SK-N-SH treated with all-trans-retinoic acid at 6 μM for 48 hours (cell line): ENCODE data around the gene PLAGL2.

ENCODE experiments used
- ATAC-seq: fragments of 200-7000 bp; cut with Tn5 transposase; 3 replicates; pipeline ENCODE4 v1.9.1; 2020; ENCODE audit warnings: mild to moderate bottlenecking, moderate library complexity
- ARNTL ChIP-seq: fragments of 450-650 bp; formaldehyde crosslinking; IDR thresholded peaks from 2 replicates; pipeline ENCODE4 v1.5.0; 2020; ENCODE audit warnings: low read depth, mild to moderate bottlenecking, moderate library complexity, borderline replicate concordance
- BACH2 ChIP-seq: fragments of 250-450 bp; sonication (Bioruptor Pico); IDR thresholded peaks from 2 replicates; pipeline ENCODE4 v1.9.0; 2021; ENCODE audit warnings: mild to moderate bottlenecking, borderline replicate concordance
- CSDC2 ChIP-seq: fragments of 250-450 bp; sonication (Bioruptor Pico); IDR thresholded peaks from 2 replicates; pipeline ENCODE4 v1.5.0; 2020; ENCODE audit warnings: mild to moderate bottlenecking, moderate library complexity
- ESRRG ChIP-seq: fragments of 250-450 bp; sonication (Bioruptor Pico); IDR thresholded peaks from 2 replicates; pipeline ENCODE4 v1.6.1; 2021; ENCODE audit warnings: mild to moderate bottlenecking
- GLIS3 ChIP-seq: fragments of 250-450 bp; sonication (Bioruptor Pico); IDR thresholded peaks from 2 replicates; pipeline ENCODE4 v1.5.0; 2020; ENCODE audit warnings: mild to moderate bottlenecking, moderate library complexity
- ISL1 ChIP-seq: fragments of 250-450 bp; sonication (Bioruptor Pico); IDR thresholded peaks from 2 replicates; pipeline ENCODE4 v2.1.2; 2022; ENCODE audit warnings: mild to moderate bottlenecking, moderate library complexity
- OSR1 ChIP-seq: fragments of 250-450 bp; sonication (Bioruptor Pico); IDR thresholded peaks from 2 replicates; pipeline ENCODE4 v1.8.0; 2022; ENCODE audit warnings: moderate library complexity, mild to moderate bottlenecking, inconsistent platforms
- POU6F1 ChIP-seq: fragments of 250-450 bp; sonication (Bioruptor Pico); IDR thresholded peaks from 2 replicates; pipeline ENCODE4 v1.8.0; 2021; ENCODE audit warnings: low read depth, mild to moderate bottlenecking, moderate library complexity, borderline replicate concordance
- PPARA ChIP-seq: fragments of 250-450 bp; sonication (Bioruptor Pico); IDR thresholded peaks from 2 replicates; pipeline ENCODE4 v1.5.0; 2020; ENCODE audit warnings: mild to moderate bottlenecking, borderline replicate concordance
- SNAI2 ChIP-seq: fragments of 250-450 bp; sonication (Bioruptor Pico); IDR thresholded peaks from 2 replicates; pipeline ENCODE4 v1.5.0; 2020; ENCODE audit warnings: mild to moderate bottlenecking, moderate library complexity
- TCF4 ChIP-seq: fragments of 250-450 bp; sonication (Bioruptor Pico); IDR thresholded peaks from 2 replicates; pipeline ENCODE4 v1.8.0; 2021; ENCODE audit warnings: mild to moderate bottlenecking, moderate library complexity, borderline replicate concordance
- TOX ChIP-seq: fragments of 250-450 bp; sonication (Bioruptor Pico); IDR thresholded peaks from 2 replicates; pipeline ENCODE4 v1.8.0; 2021; ENCODE audit warnings: mild to moderate bottlenecking, moderate library complexity, borderline replicate concordance
- TSHZ2 ChIP-seq: fragments of 250-450 bp; sonication (Bioruptor Pico); IDR thresholded peaks from 2 replicates; pipeline ENCODE4 v1.5.0; 2020; ENCODE audit warnings: mild to moderate bottlenecking, moderate library complexity
- ZC3H10 ChIP-seq: fragments of 250-450 bp; sonication (Bioruptor Pico); IDR thresholded peaks from 2 replicates; pipeline ENCODE4 v1.5.1; 2021; ENCODE audit warnings: mild to moderate bottlenecking, moderate library complexity
- ZFP3 ChIP-seq: fragments of 250-450 bp; sonication (Bioruptor Pico); IDR thresholded peaks from 2 replicates; pipeline ENCODE4 v1.5.0; 2020; ENCODE audit warnings: mild to moderate bottlenecking, moderate library complexity
- ZFP30 ChIP-seq: fragments of 450-650 bp; formaldehyde crosslinking; IDR thresholded peaks from 2 replicates; pipeline ENCODE4 v1.5.0; 2022; ENCODE audit warnings: mild to moderate bottlenecking, moderate library complexity
- ZNF565 ChIP-seq: fragments of 450-650 bp; formaldehyde crosslinking; conservative IDR thresholded peaks from 2 replicates; pipeline ENCODE4 v1.5.0; 2020; ENCODE audit warnings: low read depth, mild to moderate bottlenecking, moderate library complexity
- ZNF70 ChIP-seq: fragments of 450-650 bp; formaldehyde crosslinking; IDR thresholded peaks from 2 replicates; pipeline ENCODE4 v1.5.0; 2020; ENCODE audit warnings: mild to moderate bottlenecking, moderate library complexity
- ZNF8 ChIP-seq: fragments of 450-650 bp; formaldehyde crosslinking; IDR thresholded peaks from 2 replicates; pipeline ENCODE4 v1.5.0; 2020; ENCODE audit warnings: mild to moderate bottlenecking, moderate library complexity
- TF ChIP-seq, protein P1 (sequence below): fragments of 250-450 bp; sonication (Bioruptor Pico); IDR thresholded peaks from 2 replicates; pipeline ENCODE4 v1.5.1; 2021; ENCODE audit warnings: mild to moderate bottlenecking, moderate library complexity
- TF ChIP-seq, protein P2 (sequence below): fragments of 250-450 bp; sonication (Bioruptor Pico); IDR thresholded peaks from 2 replicates; pipeline ENCODE4 v1.8.0; 2020; ENCODE audit warnings: mild to moderate bottlenecking, moderate library complexity, borderline replicate concordance
- TF ChIP-seq, protein P3 (sequence below): fragments of 250-450 bp; sonication (Bioruptor Pico); IDR thresholded peaks from 2 replicates; pipeline ENCODE4 v1.5.1; 2020; ENCODE audit warnings: low read depth, mild to moderate bottlenecking, moderate library complexity

The PLAGL2 gene

DNA sequence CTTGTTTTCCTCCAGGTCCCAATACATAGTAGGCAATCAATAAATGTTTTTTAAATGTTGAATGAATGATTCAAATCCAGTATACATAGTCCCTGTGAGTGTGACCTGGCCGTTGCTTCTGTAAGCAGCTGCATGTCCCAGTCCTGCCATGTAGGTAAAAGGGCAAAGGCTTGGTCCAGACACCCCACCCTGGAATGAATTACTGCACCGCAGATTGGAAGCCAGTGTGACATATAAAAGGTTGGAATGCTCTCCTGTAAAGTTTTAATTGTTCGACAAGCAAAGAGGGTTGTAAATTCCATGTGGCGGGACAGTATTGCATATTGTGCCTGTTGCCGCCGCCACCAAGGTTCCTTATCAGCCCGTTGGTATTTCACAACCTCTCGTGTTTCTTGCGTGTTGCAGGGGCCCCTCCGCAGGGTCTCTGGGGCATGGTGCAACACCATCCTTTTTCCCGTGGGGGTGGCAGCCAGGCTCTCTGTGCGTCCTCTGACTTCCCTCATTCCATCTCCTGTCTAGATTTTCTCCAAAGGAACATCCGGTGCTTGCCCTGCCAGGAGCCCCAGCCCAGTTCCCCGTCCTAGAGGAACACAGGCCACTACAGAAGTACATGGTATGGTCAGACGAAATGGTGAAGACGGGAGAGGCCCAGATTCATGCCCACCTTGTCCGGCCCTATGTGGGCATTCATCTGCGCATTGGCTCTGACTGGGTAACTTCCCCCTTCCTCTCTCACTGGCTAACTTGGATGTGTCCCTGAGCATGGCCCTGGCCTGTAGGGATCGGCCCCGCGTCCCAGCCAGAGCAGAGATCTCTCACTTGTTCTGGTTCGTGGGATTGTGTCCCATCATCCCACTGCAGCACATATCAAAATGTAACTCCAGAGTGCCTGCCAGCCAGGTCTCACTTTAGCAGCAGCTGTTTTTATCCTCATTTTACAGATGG, 20.5 kb upstream of the PLAGL2 start:
- no peak for TF ChIP-seq ISL1 (CRISPR knock-in tag)
- TF ChIP-seq ARNTL (CRISPR knock-in tag), result no peak
- TF ChIP-seq, protein P1, sequence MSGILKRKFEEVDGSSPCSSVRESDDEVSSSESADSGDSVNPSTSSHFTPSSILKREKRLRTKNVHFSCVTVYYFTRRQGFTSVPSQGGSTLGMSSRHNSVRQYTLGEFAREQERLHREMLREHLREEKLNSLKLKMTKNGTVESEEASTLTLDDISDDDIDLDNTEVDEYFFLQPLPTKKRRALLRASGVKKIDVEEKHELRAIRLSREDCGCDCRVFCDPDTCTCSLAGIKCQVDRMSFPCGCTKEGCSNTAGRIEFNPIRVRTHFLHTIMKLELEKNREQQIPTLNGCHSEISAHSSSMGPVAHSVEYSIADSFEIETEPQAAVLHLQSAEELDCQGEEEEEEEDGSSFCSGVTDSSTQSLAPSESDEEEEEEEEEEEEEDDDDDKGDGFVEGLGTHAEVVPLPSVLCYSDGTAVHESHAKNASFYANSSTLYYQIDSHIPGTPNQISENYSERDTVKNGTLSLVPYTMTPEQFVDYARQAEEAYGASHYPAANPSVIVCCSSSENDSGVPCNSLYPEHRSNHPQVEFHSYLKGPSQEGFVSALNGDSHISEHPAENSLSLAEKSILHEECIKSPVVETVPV (CRISPR knock-in tag), result no peak
- TF ChIP-seq PPARA, result no peak
- no peak for TF ChIP-seq TCF4 (CRISPR knock-in tag)
- no peak for TF ChIP-seq TSHZ2 (CRISPR knock-in tag)
- no peak for TF ChIP-seq OSR1 (CRISPR knock-in tag)
- no peak for TF ChIP-seq ZNF8 (CRISPR knock-in tag)
- TF ChIP-seq CSDC2 (CRISPR knock-in tag), result no peak
- no peak for TF ChIP-seq ZNF565 (CRISPR knock-in tag)
- TF ChIP-seq, protein P2, sequence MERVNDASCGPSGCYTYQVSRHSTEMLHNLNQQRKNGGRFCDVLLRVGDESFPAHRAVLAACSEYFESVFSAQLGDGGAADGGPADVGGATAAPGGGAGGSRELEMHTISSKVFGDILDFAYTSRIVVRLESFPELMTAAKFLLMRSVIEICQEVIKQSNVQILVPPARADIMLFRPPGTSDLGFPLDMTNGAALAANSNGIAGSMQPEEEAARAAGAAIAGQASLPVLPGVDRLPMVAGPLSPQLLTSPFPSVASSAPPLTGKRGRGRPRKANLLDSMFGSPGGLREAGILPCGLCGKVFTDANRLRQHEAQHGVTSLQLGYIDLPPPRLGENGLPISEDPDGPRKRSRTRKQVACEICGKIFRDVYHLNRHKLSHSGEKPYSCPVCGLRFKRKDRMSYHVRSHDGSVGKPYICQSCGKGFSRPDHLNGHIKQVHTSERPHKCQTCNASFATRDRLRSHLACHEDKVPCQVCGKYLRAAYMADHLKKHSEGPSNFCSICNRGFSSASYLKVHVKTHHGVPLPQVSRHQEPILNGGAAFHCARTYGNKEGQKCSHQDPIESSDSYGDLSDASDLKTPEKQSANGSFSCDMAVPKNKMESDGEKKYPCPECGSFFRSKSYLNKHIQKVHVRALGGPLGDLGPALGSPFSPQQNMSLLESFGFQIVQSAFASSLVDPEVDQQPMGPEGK, result no peak
- TF ChIP-seq ZFP30 (CRISPR knock-in tag), result no peak
- no peak for TF ChIP-seq SNAI2 (CRISPR knock-in tag)
- no peak for TF ChIP-seq BACH2 (CRISPR knock-in tag)
- TF ChIP-seq, protein P3, sequence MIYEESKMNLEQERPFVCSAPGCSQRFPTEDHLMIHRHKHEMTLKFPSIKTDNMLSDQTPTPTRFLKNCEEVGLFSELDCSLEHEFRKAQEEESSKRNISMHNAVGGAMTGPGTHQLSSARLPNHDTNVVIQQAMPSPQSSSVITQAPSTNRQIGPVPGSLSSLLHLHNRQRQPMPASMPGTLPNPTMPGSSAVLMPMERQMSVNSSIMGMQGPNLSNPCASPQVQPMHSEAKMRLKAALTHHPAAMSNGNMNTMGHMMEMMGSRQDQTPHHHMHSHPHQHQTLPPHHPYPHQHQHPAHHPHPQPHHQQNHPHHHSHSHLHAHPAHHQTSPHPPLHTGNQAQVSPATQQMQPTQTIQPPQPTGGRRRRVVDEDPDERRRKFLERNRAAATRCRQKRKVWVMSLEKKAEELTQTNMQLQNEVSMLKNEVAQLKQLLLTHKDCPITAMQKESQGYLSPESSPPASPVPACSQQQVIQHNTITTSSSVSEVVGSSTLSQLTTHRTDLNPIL (CRISPR knock-in tag), result no peak
- TF ChIP-seq ESRRG, result no peak
- TF ChIP-seq ZNF70 (CRISPR knock-in tag), result no peak
- no peak for TF ChIP-seq TOX (CRISPR knock-in tag)
- TF ChIP-seq GLIS3, result no peak
- TF ChIP-seq, all 23 proteins: peak for 0
- no peak for ATAC-seq

GRCh38 chr20:32227306-32227705, 19.8 kb upstream of the PLAGL2 start:
- no peak for ATAC-seq

More at GRCh38 chr20:32227306-32227705, 19.8 kb upstream of the PLAGL2 start:
- TF ChIP-seq ZFP3 (CRISPR knock-in tag) (no peak), TCF4 (CRISPR knock-in tag) (no peak), GLIS3 (no peak), ZNF70 (CRISPR knock-in tag) (no peak), TOX (CRISPR knock-in tag) (no peak), ZFP30 (CRISPR knock-in tag) (no peak), SNAI2 (CRISPR knock-in tag) (no peak), CSDC2 (CRISPR knock-in tag) (no peak), ZNF565 (CRISPR knock-in tag) (no peak), POU6F1 (no peak), ZC3H10 (no peak), OSR1 (CRISPR knock-in tag) (no peak), BACH2 (CRISPR knock-in tag) (no peak), TSHZ2 (CRISPR knock-in tag) (no peak), ESRRG (no peak), ISL1 (CRISPR knock-in tag) (no peak)
- TF ChIP-seq, protein P1 (CRISPR knock-in tag), result no peak
